ENCODE data around the gene CYFIP1.

Gene CYFIP1

DNA sequence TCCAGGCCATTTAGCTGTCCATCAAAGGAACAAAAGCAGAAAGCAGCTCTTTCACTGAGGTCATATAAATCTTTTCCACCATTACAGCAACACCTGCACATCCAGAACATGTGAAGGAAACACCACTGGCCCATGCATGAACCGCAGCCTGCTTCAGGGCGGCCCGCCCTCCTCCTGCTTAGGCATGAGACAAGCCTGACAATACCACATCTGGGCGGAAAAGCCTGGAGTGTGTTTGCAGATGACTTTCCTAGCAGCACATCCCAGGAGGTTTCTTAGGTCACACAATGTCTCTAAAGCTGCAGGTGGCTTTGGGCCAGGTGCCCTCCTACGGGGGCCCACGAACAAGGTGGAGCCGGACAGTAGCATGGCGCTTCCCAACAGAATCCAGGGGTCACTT is 19.6 kb downstream of the CYFIP1 start:
- H3K4me3 ChIP-seq (replicated peaks; ENCODE audit: insufficient read depth, low read length) = no peak overlapping the region
- no peaks in the 10 kb centered on the region for H3K27me3 ChIP-seq (ENCODE audit: insufficient read depth, poor library complexity, severe bottlenecking)
- TF ChIP-seq, protein P1, sequence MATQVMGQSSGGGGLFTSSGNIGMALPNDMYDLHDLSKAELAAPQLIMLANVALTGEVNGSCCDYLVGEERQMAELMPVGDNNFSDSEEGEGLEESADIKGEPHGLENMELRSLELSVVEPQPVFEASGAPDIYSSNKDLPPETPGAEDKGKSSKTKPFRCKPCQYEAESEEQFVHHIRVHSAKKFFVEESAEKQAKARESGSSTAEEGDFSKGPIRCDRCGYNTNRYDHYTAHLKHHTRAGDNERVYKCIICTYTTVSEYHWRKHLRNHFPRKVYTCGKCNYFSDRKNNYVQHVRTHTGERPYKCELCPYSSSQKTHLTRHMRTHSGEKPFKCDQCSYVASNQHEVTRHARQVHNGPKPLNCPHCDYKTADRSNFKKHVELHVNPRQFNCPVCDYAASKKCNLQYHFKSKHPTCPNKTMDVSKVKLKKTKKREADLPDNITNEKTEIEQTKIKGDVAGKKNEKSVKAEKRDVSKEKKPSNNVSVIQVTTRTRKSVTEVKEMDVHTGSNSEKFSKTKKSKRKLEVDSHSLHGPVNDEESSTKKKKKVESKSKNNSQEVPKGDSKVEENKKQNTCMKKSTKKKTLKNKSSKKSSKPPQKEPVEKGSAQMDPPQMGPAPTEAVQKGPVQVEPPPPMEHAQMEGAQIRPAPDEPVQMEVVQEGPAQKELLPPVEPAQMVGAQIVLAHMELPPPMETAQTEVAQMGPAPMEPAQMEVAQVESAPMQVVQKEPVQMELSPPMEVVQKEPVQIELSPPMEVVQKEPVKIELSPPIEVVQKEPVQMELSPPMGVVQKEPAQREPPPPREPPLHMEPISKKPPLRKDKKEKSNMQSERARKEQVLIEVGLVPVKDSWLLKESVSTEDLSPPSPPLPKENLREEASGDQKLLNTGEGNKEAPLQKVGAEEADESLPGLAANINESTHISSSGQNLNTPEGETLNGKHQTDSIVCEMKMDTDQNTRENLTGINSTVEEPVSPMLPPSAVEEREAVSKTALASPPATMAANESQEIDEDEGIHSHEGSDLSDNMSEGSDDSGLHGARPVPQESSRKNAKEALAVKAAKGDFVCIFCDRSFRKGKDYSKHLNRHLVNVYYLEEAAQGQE (IDR thresholded peaks at IDR 0.05; ENCODE audit: insufficient replicate concordance, low read depth) = no peak
- TF ChIP-seq GABPA (IDR thresholded peaks at IDR 0.05; ENCODE audit: low read depth) = no peak
- no peak for TF ChIP-seq SPI1 (IDR thresholded peaks at IDR 0.05; ENCODE audit: borderline replicate concordance, low read depth)
- TF ChIP-seq, protein P2, sequence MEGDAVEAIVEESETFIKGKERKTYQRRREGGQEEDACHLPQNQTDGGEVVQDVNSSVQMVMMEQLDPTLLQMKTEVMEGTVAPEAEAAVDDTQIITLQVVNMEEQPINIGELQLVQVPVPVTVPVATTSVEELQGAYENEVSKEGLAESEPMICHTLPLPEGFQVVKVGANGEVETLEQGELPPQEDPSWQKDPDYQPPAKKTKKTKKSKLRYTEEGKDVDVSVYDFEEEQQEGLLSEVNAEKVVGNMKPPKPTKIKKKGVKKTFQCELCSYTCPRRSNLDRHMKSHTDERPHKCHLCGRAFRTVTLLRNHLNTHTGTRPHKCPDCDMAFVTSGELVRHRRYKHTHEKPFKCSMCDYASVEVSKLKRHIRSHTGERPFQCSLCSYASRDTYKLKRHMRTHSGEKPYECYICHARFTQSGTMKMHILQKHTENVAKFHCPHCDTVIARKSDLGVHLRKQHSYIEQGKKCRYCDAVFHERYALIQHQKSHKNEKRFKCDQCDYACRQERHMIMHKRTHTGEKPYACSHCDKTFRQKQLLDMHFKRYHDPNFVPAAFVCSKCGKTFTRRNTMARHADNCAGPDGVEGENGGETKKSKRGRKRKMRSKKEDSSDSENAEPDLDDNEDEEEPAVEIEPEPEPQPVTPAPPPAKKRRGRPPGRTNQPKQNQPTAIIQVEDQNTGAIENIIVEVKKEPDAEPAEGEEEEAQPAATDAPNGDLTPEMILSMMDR (IDR thresholded peaks at IDR 0.05; ENCODE audit: insufficient read depth, low read length) = no peak
- no peak for TF ChIP-seq POLR2AphosphoS5 (IDR thresholded peaks at IDR 0.05; ENCODE audit: low read depth)
- no peak for DNase-seq (ENCODE audit: low read depth in 1 of 2, low spot score in 1 of 2)
- H3K27ac ChIP-seq (replicated peaks) = no peak overlapping the region

DNA sequence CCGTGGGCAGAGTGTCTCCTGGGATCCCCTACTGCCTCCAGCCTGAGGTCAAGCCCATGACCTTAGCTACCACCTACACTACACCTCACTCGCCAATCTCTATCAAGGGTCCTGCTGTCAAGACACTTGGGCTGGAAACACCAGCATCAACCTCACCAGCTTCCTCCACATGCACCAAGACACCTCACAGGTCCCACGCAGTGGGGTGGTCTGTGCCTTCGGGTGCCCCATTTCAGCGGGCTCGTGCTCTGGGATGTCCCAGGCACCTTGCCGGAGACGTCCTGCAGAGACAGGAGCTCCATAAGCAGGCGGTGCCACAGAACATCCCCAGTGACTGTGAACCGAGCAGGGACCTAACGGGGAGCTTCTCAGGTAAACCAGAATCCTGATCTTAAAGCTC is 20.0 kb downstream of the CYFIP1 start:
- TF ChIP-seq POLR2AphosphoS5 (IDR thresholded peaks at IDR 0.05; ENCODE audit: low read depth) = no peak
- TF ChIP-seq, protein P1 (IDR thresholded peaks at IDR 0.05; ENCODE audit: insufficient replicate concordance, low read depth) = no peak
- TF ChIP-seq, protein P2 (IDR thresholded peaks at IDR 0.05; ENCODE audit: insufficient read depth, low read length) = no peak
- TF ChIP-seq SPI1 (IDR thresholded peaks at IDR 0.05; ENCODE audit: borderline replicate concordance, low read depth) = no peak
- TF ChIP-seq GABPA (IDR thresholded peaks at IDR 0.05; ENCODE audit: low read depth) = no peak
- Histone ChIP-seq H3K27ac (replicated peaks) (no peak overlapping the region), H3K27me3 (ENCODE audit: insufficient read depth, poor library complexity, severe bottlenecking) (no peaks in the 10 kb centered on the region), H3K4me3 (replicated peaks; ENCODE audit: insufficient read depth, low read length) (no peak overlapping the region)
- DNase-seq (ENCODE audit: low read depth in 1 of 2, low spot score in 1 of 2) = no peak

DNA sequence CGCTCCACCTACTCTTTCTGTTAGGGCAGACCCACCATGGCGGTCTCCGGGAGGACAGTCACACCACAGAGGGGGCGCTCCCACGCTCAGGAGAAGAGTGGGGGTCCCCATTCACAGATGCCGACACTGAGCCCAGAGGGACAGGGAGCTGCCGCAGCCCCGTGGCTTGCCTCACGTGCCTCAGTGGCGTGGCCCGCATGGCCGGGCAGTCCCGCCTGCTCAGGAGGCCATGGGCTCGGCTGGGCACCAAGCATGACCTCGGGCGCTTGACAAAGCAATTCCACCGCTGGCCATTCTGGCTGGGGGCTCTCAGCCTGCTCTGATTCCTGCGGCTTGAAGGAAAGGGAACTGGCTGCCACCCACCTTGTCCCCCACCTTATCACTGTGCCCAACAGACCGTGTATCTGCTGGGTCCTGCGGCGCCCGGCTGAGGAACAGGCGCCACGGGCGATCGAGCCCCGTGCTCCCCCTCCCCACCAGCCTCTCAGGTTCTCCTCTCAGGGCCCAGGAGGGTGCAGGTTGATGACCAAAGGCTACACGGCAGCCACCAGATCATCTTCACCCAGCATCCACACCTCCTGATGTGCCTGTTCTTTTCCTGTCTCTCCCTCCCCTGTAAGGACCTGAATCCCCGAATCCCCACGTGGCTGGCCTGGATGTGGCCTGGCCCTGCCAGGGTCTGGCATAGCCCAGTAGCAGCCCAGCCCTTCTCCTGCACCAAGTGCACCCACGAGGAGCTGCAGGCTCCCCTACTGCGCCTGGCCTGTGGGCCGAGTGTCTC is 20.7 kb downstream of the CYFIP1 start:
- Histone ChIP-seq H3K4me3 (replicated peaks; ENCODE audit: insufficient read depth, low read length) (no peak overlapping the region), H3K27me3 (ENCODE audit: insufficient read depth, poor library complexity, severe bottlenecking) (no peaks in the 10 kb centered on the region), H3K27ac (replicated peaks) (no peak overlapping the region)
- TF ChIP-seq, protein P2 (IDR thresholded peaks at IDR 0.05; ENCODE audit: insufficient read depth, low read length) = no peak
- TF ChIP-seq, protein P1 (IDR thresholded peaks at IDR 0.05; ENCODE audit: insufficient replicate concordance, low read depth) = no peak
- TF ChIP-seq SPI1 (IDR thresholded peaks at IDR 0.05; ENCODE audit: borderline replicate concordance, low read depth) (no peak), GABPA (IDR thresholded peaks at IDR 0.05; ENCODE audit: low read depth) (no peak), POLR2AphosphoS5 (IDR thresholded peaks at IDR 0.05; ENCODE audit: low read depth) (no peak)
- no peak for DNase-seq (ENCODE audit: low read depth in 1 of 2, low spot score in 1 of 2)

Data from HL-60 (cell line).